ENCODE results near the gene ANO1. TPM values are rescaled to one million over a fixed set of nuclear protein-coding genes. Genes with fewer than 3 reads are reported as not detected.

ANO1 gene
- total RNA-seq, 4 donors from 2014 or later = 87.7 to 133 (median 108) TPM

GRCh38 chr11:70031631-70032469 lies 46.3 kb upstream of the ANO1 start:
- no peaks in the 10 kb centered on the region for H3K27me3 ChIP-seq
- DNase-seq (ENCODE audit: low spot score in 2 of 2) = peak in 1 of 2 donors; percentile 74
- no peak overlapping the region for H3K4me3 ChIP-seq
- no peaks in the 10 kb centered on the region for H3K4me1 ChIP-seq
- H3K27ac ChIP-seq = no peak overlapping the region
- no peaks in the 10 kb centered on the region for H3K9me3 ChIP-seq
- no peaks in the 10 kb centered on the region for H3K36me3 ChIP-seq
- TF ChIP-seq CTCF (IDR thresholded peaks at IDR 0.05) = no peak
- TF ChIP-seq POLR2AphosphoS5 (IDR thresholded peaks at IDR 0.05) = no peak
- TF ChIP-seq EP300 (IDR thresholded peaks at IDR 0.05) = no peak
- TF ChIP-seq POLR2A (IDR thresholded peaks at IDR 0.05) = no peak
- WGBS = 92% methylated on average over 10 of the region's 18 CpGs

- Histone ChIP-seq H3K4me1 (no peaks in the 10 kb centered on the region), H3K27me3 (no peaks in the 10 kb centered on the region), H3K27ac (no peak overlapping the region), H3K4me3 (no peak overlapping the region), H3K9me3 (no peaks in the 10 kb centered on the region), H3K36me3 (no peaks in the 10 kb centered on the region)
- 77% methylated on average over 6 of the region's 6 CpGs for WGBS
- DNase-seq (ENCODE audit: low spot score in 2 of 2) = peak in 1 of 2 donors; percentile 55
- TF ChIP-seq EP300 (IDR thresholded peaks at IDR 0.05) (no peak), POLR2AphosphoS5 (IDR thresholded peaks at IDR 0.05) (no peak), POLR2A (IDR thresholded peaks at IDR 0.05) (no peak), CTCF (IDR thresholded peaks at IDR 0.05) (no peak)
Observed at GRCh38 chr11:70032470-70032795, 45.7 kb upstream of the ANO1 start.

GRCh38 chr11:70032943-70033710 lies 45.0 kb upstream of the ANO1 start:
- no peaks in the 10 kb centered on the region for H3K4me1 ChIP-seq
- TF ChIP-seq EP300 (IDR thresholded peaks at IDR 0.05) = no peak
- TF ChIP-seq POLR2A (IDR thresholded peaks at IDR 0.05) = no peak
- no peak for TF ChIP-seq POLR2AphosphoS5 (IDR thresholded peaks at IDR 0.05)
- TF ChIP-seq CTCF (IDR thresholded peaks at IDR 0.05) = no peak
- 88% methylated on average over 19 of the region's 19 CpGs for WGBS
- H3K27me3 ChIP-seq = no peaks in the 10 kb centered on the region
- H3K36me3 ChIP-seq = no peaks in the 10 kb centered on the region
- H3K4me3 ChIP-seq = no peak overlapping the region
- DNase-seq (ENCODE audit: low spot score in 2 of 2) = peak in 1 of 2 donors; percentile 66
- no peak overlapping the region for H3K27ac ChIP-seq
- H3K9me3 ChIP-seq = no peaks in the 10 kb centered on the region

GRCh38 chr11:70033711-70034070 lies 44.4 kb upstream of the ANO1 start:
- H3K9me3 ChIP-seq = no peaks in the 10 kb centered on the region
- 94% methylated on average over 4 of the region's 4 CpGs for WGBS

More at GRCh38 chr11:70033711-70034070, 44.4 kb upstream of the ANO1 start:
- Histone ChIP-seq H3K27ac (no peak overlapping the region), H3K36me3 (no peaks in the 10 kb centered on the region), H3K4me1 (no peaks in the 10 kb centered on the region), H3K27me3 (no peaks in the 10 kb centered on the region), H3K4me3 (no peak overlapping the region)
- DNase-seq (ENCODE audit: low spot score in 2 of 2) = peak in 1 of 2 donors; percentile 29
- TF ChIP-seq POLR2A (IDR thresholded peaks at IDR 0.05) (no peak), CTCF (IDR thresholded peaks at IDR 0.05) (no peak), EP300 (IDR thresholded peaks at IDR 0.05) (no peak), POLR2AphosphoS5 (IDR thresholded peaks at IDR 0.05) (no peak)
